ENCODE data around the gene ZKSCAN5.

The ZKSCAN5 gene

GRCh38 chr7:99558306-99559174 lies 54.1 kb downstream of the ZKSCAN5 start, which contains the start of gene ZNF655:
Gene ZNF655, plus strand, starts transcription at chr7:99558642. Its CDS starts 1,918 bp downstream, at chr7:99560560.
- H3K9me2 ChIP-seq (replicated peaks; ENCODE audit: low read depth, low read length) = no peaks in the 10 kb centered on the region
- peak within 1 kb of the TSS; percentile 93 for H2AFZ ChIP-seq (ENCODE audit: low read length)
- peaks cover 64% of the 10 kb centered on the region for H3K79me2 ChIP-seq (ENCODE audit: insufficient read depth, low read length)
- H3K4me2 ChIP-seq (ENCODE audit: low read depth, low read length, poor library complexity, severe bottlenecking) = peak within 1 kb of the TSS; percentile 87
- peaks cover 6% of the 10 kb centered on the region for H3K27me3 ChIP-seq (ENCODE audit: insufficient read depth, low read length, poor library complexity, severe bottlenecking)
- H3K36me3 ChIP-seq (ENCODE audit: insufficient read depth, low read length) = peaks cover 28% of the 10 kb centered on the region; the same call in 1 of the 2 replicates
- peaks cover 46% of the 10 kb centered on the region for H3K4me1 ChIP-seq (ENCODE audit: insufficient read depth, low read length, poor library complexity, severe bottlenecking)
- H3F3A ChIP-seq (ENCODE audit: low read depth) = no peaks in the 10 kb centered on the region
- peak within 1 kb of the TSS; percentile 98 for H3K9ac ChIP-seq (ENCODE audit: low read depth, low read length, poor library complexity, severe bottlenecking)
- peak within 1 kb of the TSS; percentile 95 for H3K4me3 ChIP-seq (ENCODE audit: low read length, poor library complexity, severe bottlenecking)
- TF ChIP-seq EZH2phosphoT487 (IDR thresholded peaks at IDR 0.05; ENCODE audit: borderline replicate concordance) (no peak), CTCF (conservative IDR thresholded peaks at IDR 0.05; ENCODE audit: low read length) (no peak)
- H4K20me1 ChIP-seq (ENCODE audit: insufficient read depth, low read length, poor library complexity, severe bottlenecking) = peaks cover 44% of the 10 kb centered on the region
- no peaks in the 10 kb centered on the region for H3K9me3 ChIP-seq (ENCODE audit: insufficient read depth, low read depth, low read length)

GRCh38 chr7:99559175-99559915 lies 54.9 kb downstream of the ZKSCAN5 start:
- Histone ChIP-seq H3K9me3 (ENCODE audit: insufficient read depth, low read depth, low read length) (no peaks in the 10 kb centered on the region), H3F3A (ENCODE audit: low read depth) (no peaks in the 10 kb centered on the region), H3K79me2 (ENCODE audit: insufficient read depth, low read length) (peaks cover 68% of the 10 kb centered on the region), H3K9me2 (replicated peaks; ENCODE audit: low read depth, low read length) (no peaks in the 10 kb centered on the region), H3K4me2 (ENCODE audit: low read depth, low read length, poor library complexity, severe bottlenecking) (peak overlapping the region; percentile 87), H3K4me1 (ENCODE audit: insufficient read depth, low read length, poor library complexity, severe bottlenecking) (peaks cover 46% of the 10 kb centered on the region), H2AFZ (ENCODE audit: low read length) (peak overlapping the region; percentile 93; the same call in 1 of the 2 replicates), H3K9ac (ENCODE audit: low read depth, low read length, poor library complexity, severe bottlenecking) (peak overlapping the region; percentile 98), H3K4me3 (ENCODE audit: low read length, poor library complexity, severe bottlenecking) (peak overlapping the region; percentile 95), H3K27me3 (ENCODE audit: insufficient read depth, low read length, poor library complexity, severe bottlenecking) (peaks cover 6% of the 10 kb centered on the region), H4K20me1 (ENCODE audit: insufficient read depth, low read length, poor library complexity, severe bottlenecking) (peaks cover 44% of the 10 kb centered on the region), H3K36me3 (ENCODE audit: insufficient read depth, low read length) (peaks cover 36% of the 10 kb centered on the region; the same call in 1 of the 2 replicates)
- TF ChIP-seq CTCF (conservative IDR thresholded peaks at IDR 0.05; ENCODE audit: low read length) (no peak), EZH2phosphoT487 (IDR thresholded peaks at IDR 0.05; ENCODE audit: borderline replicate concordance) (no peak)

- Histone ChIP-seq H3K9ac (ENCODE audit: low read depth, low read length, poor library complexity, severe bottlenecking) (peak overlapping the region; percentile 98), H3K9me2 (replicated peaks; ENCODE audit: low read depth, low read length) (no peaks in the 10 kb centered on the region), H3K4me3 (ENCODE audit: low read length, poor library complexity, severe bottlenecking) (peak overlapping the region; percentile 95), H4K20me1 (ENCODE audit: insufficient read depth, low read length, poor library complexity, severe bottlenecking) (peaks cover 44% of the 10 kb centered on the region), H3K27me3 (ENCODE audit: insufficient read depth, low read length, poor library complexity, severe bottlenecking) (peaks cover 6% of the 10 kb centered on the region), H2AFZ (ENCODE audit: low read length) (no peak overlapping the region), H3K79me2 (ENCODE audit: insufficient read depth, low read length) (peaks cover 74% of the 10 kb centered on the region), H3K4me1 (ENCODE audit: insufficient read depth, low read length, poor library complexity, severe bottlenecking) (peaks cover 46% of the 10 kb centered on the region), H3F3A (ENCODE audit: low read depth) (no peaks in the 10 kb centered on the region), H3K9me3 (ENCODE audit: insufficient read depth, low read depth, low read length) (no peaks in the 10 kb centered on the region), H3K36me3 (ENCODE audit: insufficient read depth, low read length) (peaks cover 46% of the 10 kb centered on the region; the same call in 1 of the 2 replicates), H3K4me2 (ENCODE audit: low read depth, low read length, poor library complexity, severe bottlenecking) (peak overlapping the region; percentile 87)
- no peak for TF ChIP-seq CTCF (conservative IDR thresholded peaks at IDR 0.05; ENCODE audit: low read length)
- no peak for TF ChIP-seq EZH2phosphoT487 (IDR thresholded peaks at IDR 0.05; ENCODE audit: borderline replicate concordance)
These were observed 56.6 kb downstream of the ZKSCAN5 start for GRCh38 chr7:99560834-99561736.
